Erythroblast (primary cell): ENCODE results near the gene CD4.

ENCODE experiments used
- GATA1 ChIP-seq: IDR thresholded peaks from 2 replicates; pipeline ENCODE4 v1.6.1; 2011; ENCODE audit warnings: low read depth, mild to moderate bottlenecking, control low read depth, low read length, moderate library complexity
- POLR2A ChIP-seq: IDR thresholded peaks from 2 replicates; pipeline ENCODE4 v1.6.1; 2011; ENCODE audit warnings: mild to moderate bottlenecking, low read length

GRCh38 chr12:6852651-6853354 is 63.5 kb downstream of the CD4 start:
- TF ChIP-seq POLR2A (peak; percentile 29), GATA1 (no peak)
